GM06990 (cell line): Measurements from ENCODE around the gene RECQL5.

ENCODE experiments used
- DNase-seq: peaks from one replicate; pipeline ENCODE4 v3.0.0-alpha.2; 2011; ENCODE audit not compliant: insufficient read length; ENCODE audit errors: extremely low read depth
- H3K27me3 ChIP-seq: replicated peaks from 2 replicates; pipeline ENCODE4 v1.6.0; 2011; ENCODE audit warnings: low read length; ENCODE audit not compliant: control insufficient read depth, insufficient read depth
- H3K36me3 ChIP-seq: 2 replicates; pipeline ENCODE4 v1.5.1; 2011; ENCODE audit warnings: low read length; ENCODE audit not compliant: control insufficient read depth, insufficient read depth
- H3K4me3 ChIP-seq: replicated peaks from 2 replicates; pipeline ENCODE4 v1.5.1; 2011; ENCODE audit warnings: low read depth, mild to moderate bottlenecking, control low read depth, low read length
- CTCF ChIP-seq: IDR thresholded peaks from 2 replicates; pipeline ENCODE4 v1.5.1; 2011; ENCODE audit warnings: low read length, control low read depth, mild to moderate bottlenecking, inconsistent platforms; ENCODE audit not compliant: insufficient read depth, poor library complexity, severe bottlenecking

Gene RECQL5

GRCh38 chr17:75626496-75627038 lies 40.4 kb downstream of the RECQL5 start:
- Histone ChIP-seq H3K36me3 (peaks cover 6% of the 10 kb centered on the region), H3K4me3 (no peak overlapping the region), H3K27me3 (no peaks in the 10 kb centered on the region)
- no peak for TF ChIP-seq CTCF
- DNase-seq = no peak

DNA sequence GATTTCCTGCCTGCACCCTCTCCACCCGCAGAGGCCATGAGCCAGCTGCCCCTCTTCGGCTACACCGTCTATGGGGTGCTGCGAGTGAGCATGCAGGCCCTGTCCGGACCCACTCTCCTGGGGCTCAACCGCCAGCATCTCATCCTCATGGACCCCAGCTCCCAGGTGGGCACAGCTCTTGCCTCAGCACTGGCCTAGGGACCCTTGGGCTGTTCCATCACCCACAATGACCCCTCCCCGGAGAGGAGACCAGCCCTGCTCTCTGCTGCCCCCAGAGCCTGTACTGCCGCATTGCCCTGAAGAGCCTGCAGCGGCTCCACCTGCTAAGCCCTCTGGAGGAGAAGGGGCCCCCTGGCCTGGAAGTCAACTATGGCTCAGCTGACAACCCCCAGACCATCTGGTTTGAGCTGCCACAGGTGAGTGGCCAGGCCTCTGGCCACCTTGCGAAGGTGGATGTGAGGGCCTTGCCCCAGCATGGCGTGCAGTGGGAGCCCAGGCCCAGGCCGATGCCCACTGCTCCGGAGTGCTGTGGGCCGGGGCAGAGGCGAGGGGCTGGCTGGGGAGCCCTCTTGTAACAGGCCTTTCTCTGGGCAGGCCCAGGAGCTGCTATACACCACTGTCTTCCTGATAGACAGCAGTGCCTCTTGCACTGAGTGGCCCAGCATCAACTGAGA lies 41.0 kb downstream of the RECQL5 start:
- no peak for DNase-seq
- H3K36me3 ChIP-seq = peaks cover 6% of the 10 kb centered on the region
- H3K27me3 ChIP-seq = no peaks in the 10 kb centered on the region
- H3K4me3 ChIP-seq = no peak overlapping the region
- peak; percentile 87 for TF ChIP-seq CTCF

DNA sequence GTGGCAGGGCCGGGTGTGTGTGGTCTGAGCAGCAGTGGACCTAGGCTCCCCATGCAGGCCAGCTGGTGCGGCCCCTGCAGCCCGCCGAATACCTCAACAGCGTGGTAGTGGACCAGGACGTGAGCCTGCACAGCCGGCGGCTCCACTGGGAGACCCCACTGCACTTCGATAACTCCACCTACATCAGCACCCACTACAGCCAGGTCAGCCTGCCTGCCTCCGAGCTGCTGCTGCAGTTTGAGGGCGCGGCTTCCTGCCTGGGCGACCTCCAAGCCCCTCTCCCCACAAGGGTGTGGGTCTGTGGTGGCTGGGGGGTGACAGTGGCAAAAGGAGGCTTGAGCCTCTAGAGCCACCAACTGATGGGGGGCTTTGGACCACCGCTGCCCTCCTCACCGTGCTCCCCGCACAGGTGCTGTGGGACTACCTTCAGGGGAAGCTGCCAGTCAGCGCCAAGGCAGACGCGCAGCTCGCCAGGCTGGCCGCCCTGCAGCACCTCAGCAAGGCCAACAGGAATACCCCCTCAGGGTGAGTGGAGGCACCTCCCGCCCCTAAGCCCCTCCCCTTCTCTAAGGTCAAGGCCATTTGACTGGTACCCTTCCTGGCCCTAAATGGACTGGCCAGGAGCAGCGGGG lies 42.1 kb downstream of the RECQL5 start:
- no peak for TF ChIP-seq CTCF
- no peak for DNase-seq
- Histone ChIP-seq H3K4me3 (no peak overlapping the region), H3K36me3 (peaks cover 3% of the 10 kb centered on the region), H3K27me3 (no peaks in the 10 kb centered on the region)

GRCh38 chr17:75624021-75624420 lies 42.9 kb downstream of the RECQL5 start:
- Histone ChIP-seq H3K27me3 (no peaks in the 10 kb centered on the region), H3K4me3 (no peak overlapping the region), H3K36me3 (no peaks in the 10 kb centered on the region)
- DNase-seq = no peak
- no peak for TF ChIP-seq CTCF

- Histone ChIP-seq H3K27me3 (no peaks in the 10 kb centered on the region), H3K36me3 (no peaks in the 10 kb centered on the region), H3K4me3 (no peak overlapping the region)
- no peak for DNase-seq
- no peak for TF ChIP-seq CTCF
Observed at GRCh38 chr17:75623386-75623785, 43.6 kb downstream of the RECQL5 start.
